ENCODE measurements around the gene WDFY1. TPM values are rescaled to one million over a fixed set of nuclear protein-coding genes. Genes with fewer than 3 reads are reported as not detected.

WDFY1 gene
- total and polyA plus RNA-seq, 3 experiments from 2014 or later: 16.0 to 28.5 (median 18.1) TPM

GRCh38 chr2:223980803-223981202, 35.7 kb upstream of the WDFY1 start:
- H3K4me1 ChIP-seq (ENCODE audit: insufficient read depth, low read length): no peaks in the 10 kb centered on the region
- Mint-ChIP-seq H3K27ac (no peak overlapping the region), H3K27me3 (peaks cover 3 to 22% of the 10 kb centered on the region in 2 donors), H3K4me1 (no peaks in the 10 kb centered on the region), H3K9me3 (no peaks in the 10 kb centered on the region), H3K36me3 (no peaks in the 10 kb centered on the region), H3K4me3 (no peak overlapping the region)
- peaks cover 4% of the 10 kb centered on the region for H3K27me3 ChIP-seq (ENCODE audit: insufficient read depth, low read length, poor library complexity, severe bottlenecking)
- H3K36me3 ChIP-seq (ENCODE audit: insufficient read depth, low read length): no peaks in the 10 kb centered on the region
- POLR2A ChIA-PET: no interaction called here
- no peak for DNase-seq
- H3K4me3 ChIP-seq (ENCODE audit: low read length): no peak overlapping the region
- CTCF ChIA-PET: interaction anchor here (2.6 to 2.8 kb wide), 2 partner anchors 10 to 13 kb away, joined by 12 to 14 read pairs; no protein-coding TSS in a partner anchor
- H3K9me3 ChIP-seq (ENCODE audit: low read length): no peaks in the 10 kb centered on the region
- no peak overlapping the region for H3K27ac ChIP-seq (ENCODE audit: low read depth, low read length)

- Histone ChIP-seq H3K4me3 (ENCODE audit: low read length) (no peak overlapping the region), H3K36me3 (ENCODE audit: insufficient read depth, low read length) (no peaks in the 10 kb centered on the region), H3K9me3 (ENCODE audit: low read length) (no peaks in the 10 kb centered on the region), H3K27ac (ENCODE audit: low read depth, low read length) (no peak overlapping the region), H3K27me3 (ENCODE audit: insufficient read depth, low read length, poor library complexity, severe bottlenecking) (peaks cover 4% of the 10 kb centered on the region), H3K4me1 (ENCODE audit: insufficient read depth, low read length) (no peaks in the 10 kb centered on the region)
- no peak overlapping the region for H3K4me3 Mint-ChIP-seq
- no peaks in the 10 kb centered on the region for H3K9me3 Mint-ChIP-seq
- no peak for DNase-seq
- CTCF ChIA-PET: interaction anchor here (2.6 to 2.8 kb wide), 2 partner anchors 10 to 13 kb away, joined by 12 to 14 read pairs; no protein-coding TSS in a partner anchor
- H3K4me1 Mint-ChIP-seq: no peaks in the 10 kb centered on the region
- POLR2A ChIA-PET: no interaction called here
- peaks cover 2 to 21% of the 10 kb centered on the region in 2 donors for H3K27me3 Mint-ChIP-seq
- H3K27ac Mint-ChIP-seq: no peak overlapping the region
- no peaks in the 10 kb centered on the region for H3K36me3 Mint-ChIP-seq
Measured at GRCh38 chr2:223980397-223980735, 35.2 kb upstream of the WDFY1 start.

- Histone ChIP-seq H3K9me3 (ENCODE audit: low read length) (no peaks in the 10 kb centered on the region), H3K27me3 (ENCODE audit: insufficient read depth, low read length, poor library complexity, severe bottlenecking) (peaks cover 4% of the 10 kb centered on the region), H3K36me3 (ENCODE audit: insufficient read depth, low read length) (no peaks in the 10 kb centered on the region), H3K27ac (ENCODE audit: low read depth, low read length) (no peak overlapping the region), H3K4me1 (ENCODE audit: insufficient read depth, low read length) (no peaks in the 10 kb centered on the region), H3K4me3 (ENCODE audit: low read length) (no peak overlapping the region)
- Mint-ChIP-seq H3K36me3 (no peaks in the 10 kb centered on the region), H3K27ac (no peak overlapping the region), H3K27me3 (peaks cover 2 to 16% of the 10 kb centered on the region in 2 donors), H3K4me1 (no peaks in the 10 kb centered on the region), H3K9me3 (no peaks in the 10 kb centered on the region), H3K4me3 (no peak overlapping the region)
- ChIA-PET POLR2A (no interaction called here), CTCF (interaction anchor here (2.6 to 2.8 kb wide), 2 partner anchors 9 to 14 kb away, joined by 12 to 14 read pairs; no protein-coding TSS in a partner anchor)
- DNase-seq: no peak
Measured at GRCh38 chr2:223979730-223980396, 34.7 kb upstream of the WDFY1 start.

- H3K36me3 ChIP-seq (ENCODE audit: insufficient read depth, low read length): no peaks in the 10 kb centered on the region
- H3K4me3 ChIP-seq (ENCODE audit: low read length): no peak overlapping the region
- Mint-ChIP-seq H3K4me1 (no peaks in the 10 kb centered on the region), H3K9me3 (no peaks in the 10 kb centered on the region), H3K4me3 (no peak overlapping the region), H3K27me3 (peaks cover 2 to 7% of the 10 kb centered on the region in 2 donors), H3K27ac (no peak overlapping the region), H3K36me3 (no peaks in the 10 kb centered on the region)
- peaks cover 4% of the 10 kb centered on the region for H3K27me3 ChIP-seq (ENCODE audit: insufficient read depth, low read length, poor library complexity, severe bottlenecking)
- ChIA-PET CTCF (interaction anchor here (1.0 kb wide), 1 partner anchor 15 kb away, joined by 4 read pairs; no protein-coding TSS in a partner anchor), POLR2A (no interaction called here)
- no peaks in the 10 kb centered on the region for H3K9me3 ChIP-seq (ENCODE audit: low read length)
- DNase-seq: no peak
- H3K4me1 ChIP-seq (ENCODE audit: insufficient read depth, low read length): no peaks in the 10 kb centered on the region
- no peak overlapping the region for H3K27ac ChIP-seq (ENCODE audit: low read depth, low read length)
Measured at GRCh38 chr2:223978451-223978850, 33.3 kb upstream of the WDFY1 start.

GRCh38 chr2:223976635-223977226, 31.6 kb upstream of the WDFY1 start:
- H3K9me3 ChIP-seq (ENCODE audit: low read length): no peaks in the 10 kb centered on the region
- CTCF ChIA-PET: no interaction called here
- H3K9me3 Mint-ChIP-seq: no peaks in the 10 kb centered on the region
- H3K27me3 Mint-ChIP-seq: peaks cover 2 to 4% of the 10 kb centered on the region in 2 donors
- no peaks in the 10 kb centered on the region for H3K4me1 Mint-ChIP-seq
- H3K36me3 ChIP-seq (ENCODE audit: insufficient read depth, low read length): no peaks in the 10 kb centered on the region
- H3K4me3 ChIP-seq (ENCODE audit: low read length): no peak overlapping the region
- no peak overlapping the region for H3K4me3 Mint-ChIP-seq
- POLR2A ChIA-PET: no interaction called here
- no peaks in the 10 kb centered on the region for H3K4me1 ChIP-seq (ENCODE audit: insufficient read depth, low read length)
- no peak for DNase-seq
- H3K27ac Mint-ChIP-seq: peak overlapping the region in 1 of 8 donors; percentile 23
- no peak overlapping the region for H3K27ac ChIP-seq (ENCODE audit: low read depth, low read length)
- peaks cover 0 to 3% (median 0%) of the 10 kb centered on the region in 3 donors for H3K36me3 Mint-ChIP-seq
- H3K27me3 ChIP-seq (ENCODE audit: insufficient read depth, low read length, poor library complexity, severe bottlenecking): peaks cover 4% of the 10 kb centered on the region

GRCh38 chr2:223973606-223974005, 28.5 kb upstream of the WDFY1 start:
- Histone ChIP-seq H3K4me1 (ENCODE audit: insufficient read depth, low read length) (no peaks in the 10 kb centered on the region), H3K36me3 (ENCODE audit: insufficient read depth, low read length) (no peaks in the 10 kb centered on the region), H3K9me3 (ENCODE audit: low read length) (no peaks in the 10 kb centered on the region), H3K27ac (ENCODE audit: low read depth, low read length) (no peak overlapping the region), H3K27me3 (ENCODE audit: insufficient read depth, low read length, poor library complexity, severe bottlenecking) (no peaks in the 10 kb centered on the region), H3K4me3 (ENCODE audit: low read length) (no peak overlapping the region)
- H3K4me3 Mint-ChIP-seq: no peak overlapping the region
- POLR2A ChIA-PET: no interaction called here
- H3K36me3 Mint-ChIP-seq: peaks cover 0 to 6% (median under 1%) of the 10 kb centered on the region in 3 donors
- H3K27ac Mint-ChIP-seq: no peak overlapping the region
- H3K4me1 Mint-ChIP-seq: peaks cover 3 to 12% (median 5%) of the 10 kb centered on the region in 3 donors
- no peak for DNase-seq
- H3K9me3 Mint-ChIP-seq: no peaks in the 10 kb centered on the region
- CTCF ChIA-PET: no interaction called here
- peaks cover 0 to 4% of the 10 kb centered on the region in 2 donors for H3K27me3 Mint-ChIP-seq

- H3K9me3 Mint-ChIP-seq: no peaks in the 10 kb centered on the region
Measured at GRCh38 chr2:223972656-223973102, 27.5 kb upstream of the WDFY1 start.

GRCh38 chr2:223971731-223972130, 26.6 kb upstream of the WDFY1 start:
- peaks cover 3 to 12% (median 5%) of the 10 kb centered on the region in 3 donors for H3K4me1 Mint-ChIP-seq
- peaks cover under 1 to 18% (median 7%) of the 10 kb centered on the region in 3 donors for H3K36me3 Mint-ChIP-seq
- H3K4me3 Mint-ChIP-seq: no peak overlapping the region
- Histone ChIP-seq H3K27ac (ENCODE audit: low read depth, low read length) (no peak overlapping the region), H3K27me3 (ENCODE audit: insufficient read depth, low read length, poor library complexity, severe bottlenecking) (no peaks in the 10 kb centered on the region), H3K36me3 (ENCODE audit: insufficient read depth, low read length) (peaks cover 6% of the 10 kb centered on the region), H3K9me3 (ENCODE audit: low read length) (no peaks in the 10 kb centered on the region), H3K4me1 (ENCODE audit: insufficient read depth, low read length) (no peaks in the 10 kb centered on the region), H3K4me3 (ENCODE audit: low read length) (no peak overlapping the region)
- H3K27me3 Mint-ChIP-seq: no peaks in the 10 kb centered on the region
- ChIA-PET POLR2A (interaction anchor here (0.7 kb wide), 1 partner anchor 10 kb away, joined by 3 read pairs; no protein-coding TSS in a partner anchor), CTCF (interaction anchor here (0.9 to 5.1 kb wide), 4 partner anchors 11 to 313 kb away, joined by 3 to 40 read pairs (median 20); no protein-coding TSS in a partner anchor)
- no peaks in the 10 kb centered on the region for H3K9me3 Mint-ChIP-seq
- no peak for DNase-seq
- H3K27ac Mint-ChIP-seq: no peak overlapping the region

More at GRCh38 chr2:223972656-223973102, 27.5 kb upstream of the WDFY1 start:
- H3K4me1 ChIP-seq (ENCODE audit: insufficient read depth, low read length): no peaks in the 10 kb centered on the region
- no peak for DNase-seq
- POLR2A ChIA-PET: interaction anchor here (0.7 kb wide), 1 partner anchor 11 kb away, joined by 3 read pairs; no protein-coding TSS in a partner anchor
- H3K36me3 ChIP-seq (ENCODE audit: insufficient read depth, low read length): no peaks in the 10 kb centered on the region
- H3K27ac ChIP-seq (ENCODE audit: low read depth, low read length): no peak overlapping the region
- Mint-ChIP-seq H3K36me3 (peaks cover 0 to 9% (median 6%) of the 10 kb centered on the region in 3 donors), H3K4me3 (no peak overlapping the region), H3K27ac (no peak overlapping the region), H3K4me1 (peaks cover 3 to 12% (median 5%) of the 10 kb centered on the region in 3 donors), H3K27me3 (peaks cover 0 to 4% of the 10 kb centered on the region in 2 donors)
- CTCF ChIA-PET: interaction anchor here (1.2 kb wide), 1 partner anchor 21 kb away, joined by 3 read pairs; no protein-coding TSS in a partner anchor
- no peaks in the 10 kb centered on the region for H3K27me3 ChIP-seq (ENCODE audit: insufficient read depth, low read length, poor library complexity, severe bottlenecking)
- no peaks in the 10 kb centered on the region for H3K9me3 ChIP-seq (ENCODE audit: low read length)
- H3K4me3 ChIP-seq (ENCODE audit: low read length): no peak overlapping the region
